ENCODE measurements around the gene ITFG1. TPM values are rescaled to one million over a fixed set of nuclear protein-coding genes. Genes with fewer than 3 reads are reported as not detected.

Gene ITFG1
- polyA plus RNA-seq, 3 donors, result 28.9 to 62.5 (median 35.3) TPM

GRCh38 chr16:47323241-47323640, 137.6 kb downstream of the ITFG1 start:
- Histone ChIP-seq H3K4me1 (ENCODE audit: control insufficient read depth in 1 of 2, insufficient read depth in 2 of 2, low read length in 2 of 2) (no peaks in the 10 kb centered on the region), H3K4me2 (replicated peaks; ENCODE audit: extremely low read depth, low read length, poor library complexity, severe bottlenecking) (no peak overlapping the region), H2AFZ (ENCODE audit: insufficient read depth, low read depth, low read length, poor library complexity, severe bottlenecking) (no peak overlapping the region), H4K20me1 (ENCODE audit: insufficient read depth, low read length) (no peaks in the 10 kb centered on the region), H3K4me3 (replicated peaks in 1 of 3; ENCODE audit: low read depth in 2 of 3, low read length in 3 of 3) (no peak overlapping the region), H3K9ac (ENCODE audit: insufficient read depth, low read length, poor library complexity, severe bottlenecking) (no peak overlapping the region), H3K36me3 (replicated peaks in 1 of 2; ENCODE audit: control insufficient read depth in 1 of 2, insufficient read depth in 2 of 2, low read length in 2 of 2) (no peaks in the 10 kb centered on the region), H3K27me3 (ENCODE audit: control insufficient read depth in 2 of 2, insufficient read depth in 2 of 2, low read length in 2 of 2) (no peaks in the 10 kb centered on the region), H3K79me2 (ENCODE audit: insufficient read depth, low read length) (no peaks in the 10 kb centered on the region), H3K9me3 (replicated peaks in 1 of 2; ENCODE audit: control insufficient read depth in 1 of 2, insufficient read depth in 1 of 2, low read length in 2 of 2) (no peaks in the 10 kb centered on the region), H3K27ac (ENCODE audit: low read depth in 1 of 2, low read length in 2 of 2) (no peak overlapping the region)
- intact Hi-C loops (cut with micrococcal nuclease), result no loop called here
- Mint-ChIP-seq H3K4me3 (no peak overlapping the region), H3K27ac (no peak overlapping the region), H3K4me1 (no peaks in the 10 kb centered on the region), H3K9me3 (peaks cover 4 to 21% (median 12%) of the 10 kb centered on the region in 7 donors), H3K36me3 (peaks cover 2 to 11% of the 10 kb centered on the region in 2 donors), H3K27me3 (ENCODE audit: low read depth in 3 of 3) (peaks cover 0 to 2% (median 0%) of the 10 kb centered on the region in 3 donors)
- TF ChIP-seq CTCF (IDR thresholded peaks at IDR 0.05), result no peak
- DNase-seq, result no peak

- Histone ChIP-seq H4K20me1 (ENCODE audit: insufficient read depth, low read length) (no peaks in the 10 kb centered on the region), H3K27ac (ENCODE audit: low read depth in 1 of 2, low read length in 2 of 2) (no peak overlapping the region), H3K4me1 (ENCODE audit: control insufficient read depth in 1 of 2, insufficient read depth in 2 of 2, low read length in 2 of 2) (no peaks in the 10 kb centered on the region), H2AFZ (ENCODE audit: insufficient read depth, low read depth, low read length, poor library complexity, severe bottlenecking) (no peak overlapping the region), H3K4me3 (replicated peaks in 1 of 3; ENCODE audit: low read depth in 2 of 3, low read length in 3 of 3) (no peak overlapping the region), H3K4me2 (replicated peaks; ENCODE audit: extremely low read depth, low read length, poor library complexity, severe bottlenecking) (no peak overlapping the region), H3K27me3 (ENCODE audit: control insufficient read depth in 2 of 2, insufficient read depth in 2 of 2, low read length in 2 of 2) (no peaks in the 10 kb centered on the region), H3K9me3 (replicated peaks in 1 of 2; ENCODE audit: control insufficient read depth in 1 of 2, insufficient read depth in 1 of 2, low read length in 2 of 2) (no peaks in the 10 kb centered on the region), H3K79me2 (ENCODE audit: insufficient read depth, low read length) (no peaks in the 10 kb centered on the region), H3K9ac (ENCODE audit: insufficient read depth, low read length, poor library complexity, severe bottlenecking) (no peak overlapping the region), H3K36me3 (replicated peaks in 1 of 2; ENCODE audit: control insufficient read depth in 1 of 2, insufficient read depth in 2 of 2, low read length in 2 of 2) (no peaks in the 10 kb centered on the region)
- H3K4me1 Mint-ChIP-seq, result no peaks in the 10 kb centered on the region
- peaks cover 0 to 4% of the 10 kb centered on the region in 2 donors for H3K36me3 Mint-ChIP-seq
- peaks cover 2 to 13% (median 8%) of the 10 kb centered on the region in 7 donors for H3K9me3 Mint-ChIP-seq
- no peak overlapping the region for H3K27ac Mint-ChIP-seq
- peaks cover 0 to 2% (median 0%) of the 10 kb centered on the region in 3 donors for H3K27me3 Mint-ChIP-seq (ENCODE audit: low read depth in 3 of 3)
- no peak overlapping the region for H3K4me3 Mint-ChIP-seq
- intact Hi-C loops (cut with micrococcal nuclease), result no loop called here
- no peak for DNase-seq
- no peak for TF ChIP-seq CTCF (IDR thresholded peaks at IDR 0.05)
Observed at GRCh38 chr16:47320546-47321310, 140.1 kb downstream of the ITFG1 start.

Measured in CD14-positive monocyte (primary cell).